ENCODE measurements around the gene RPTOR.

DNA sequence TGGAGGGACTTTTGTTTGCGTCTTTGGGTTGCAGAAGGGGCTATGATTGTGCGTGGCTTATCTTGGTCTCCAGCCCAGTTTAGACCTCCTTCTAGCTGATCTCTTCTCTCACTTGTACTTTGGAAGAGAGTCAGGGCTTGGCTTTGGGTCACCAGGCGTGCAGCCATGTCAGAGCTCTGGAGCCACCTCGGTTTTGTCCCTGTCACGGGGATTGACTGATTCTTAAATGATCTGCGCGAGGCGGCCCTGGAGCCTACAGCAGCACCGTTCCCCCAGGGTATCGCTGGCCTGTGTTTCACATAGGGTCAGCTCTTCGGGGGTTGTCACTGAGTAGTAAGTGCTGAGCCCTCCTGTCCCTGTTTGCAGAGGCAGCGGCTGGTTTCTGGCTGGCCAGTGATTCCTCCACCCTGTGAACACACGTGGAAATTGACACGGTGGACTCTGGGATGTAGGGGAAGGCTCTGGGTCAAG lies 237.2 kb downstream of the RPTOR start:
- TF ChIP-seq, protein P1, sequence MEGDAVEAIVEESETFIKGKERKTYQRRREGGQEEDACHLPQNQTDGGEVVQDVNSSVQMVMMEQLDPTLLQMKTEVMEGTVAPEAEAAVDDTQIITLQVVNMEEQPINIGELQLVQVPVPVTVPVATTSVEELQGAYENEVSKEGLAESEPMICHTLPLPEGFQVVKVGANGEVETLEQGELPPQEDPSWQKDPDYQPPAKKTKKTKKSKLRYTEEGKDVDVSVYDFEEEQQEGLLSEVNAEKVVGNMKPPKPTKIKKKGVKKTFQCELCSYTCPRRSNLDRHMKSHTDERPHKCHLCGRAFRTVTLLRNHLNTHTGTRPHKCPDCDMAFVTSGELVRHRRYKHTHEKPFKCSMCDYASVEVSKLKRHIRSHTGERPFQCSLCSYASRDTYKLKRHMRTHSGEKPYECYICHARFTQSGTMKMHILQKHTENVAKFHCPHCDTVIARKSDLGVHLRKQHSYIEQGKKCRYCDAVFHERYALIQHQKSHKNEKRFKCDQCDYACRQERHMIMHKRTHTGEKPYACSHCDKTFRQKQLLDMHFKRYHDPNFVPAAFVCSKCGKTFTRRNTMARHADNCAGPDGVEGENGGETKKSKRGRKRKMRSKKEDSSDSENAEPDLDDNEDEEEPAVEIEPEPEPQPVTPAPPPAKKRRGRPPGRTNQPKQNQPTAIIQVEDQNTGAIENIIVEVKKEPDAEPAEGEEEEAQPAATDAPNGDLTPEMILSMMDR (conservative IDR thresholded peaks at IDR 0.05 in 1 of 2, IDR thresholded peaks at IDR 0.05 in 1 of 2; ENCODE audit: low read depth in 1 of 2, low read length in 2 of 2): no peak
- TF ChIP-seq EZH2 (IDR thresholded peaks at IDR 0.05; ENCODE audit: low read length, missing control alignments): no peak
